Kidney epithelial cell (primary cell): ENCODE results near the gene KHDC1L. TPM values are rescaled to one million over a fixed set of nuclear protein-coding genes. Genes with fewer than 3 reads are reported as not detected.
"Not testable (repeated sequence)": the region's sequence is repeated elsewhere in the genome, so short reads cannot be mapped to it uniquely, and the experiment has no call there.

Source experiments
- DNase-seq: peaks from one replicate; pipeline ENCODE4 v3.0.0-alpha.2; 2010; ENCODE audit warnings: low read depth
- H3K27me3 ChIP-seq: 2 replicates; pipeline ENCODE4 v1.6.0; 2011; ENCODE audit warnings: low read length; ENCODE audit not compliant: control insufficient read depth, insufficient read depth
- H3K36me3 ChIP-seq: 2 replicates; pipeline ENCODE4 v1.5.1; 2011; ENCODE audit warnings: low read length; ENCODE audit not compliant: control insufficient read depth, insufficient read depth
- H3K4me3 ChIP-seq: 2 replicates; pipeline ENCODE4 v1.5.1; 2011; ENCODE audit warnings: low read depth, mild to moderate bottlenecking, control low read depth, low read length
- total RNA-seq: library from RNA; depleted of rRNA; stranded (reverse); fragments of >200 nt; gene quantifications from 2 replicates; pipeline ENCODE4 v1.2.3, GENCODE V29; 2015
- TF ChIP-seq, protein P1 (sequence below): IDR thresholded peaks from 2 replicates; pipeline ENCODE4 v1.5.1; 2011; ENCODE audit warnings: mild to moderate bottlenecking, moderate library complexity, low read length, control low read depth, inconsistent platforms; ENCODE audit not compliant: insufficient read depth, poor library complexity, severe bottlenecking

Gene KHDC1L, protein sequence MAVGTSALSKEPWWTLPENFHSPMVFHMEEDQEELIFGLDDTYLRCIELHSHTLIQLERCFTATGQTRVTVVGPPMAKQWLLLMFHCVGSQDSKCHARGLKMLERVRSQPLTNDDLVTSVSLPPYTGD
- total RNA-seq = not detected in 2 replicates

DNA sequence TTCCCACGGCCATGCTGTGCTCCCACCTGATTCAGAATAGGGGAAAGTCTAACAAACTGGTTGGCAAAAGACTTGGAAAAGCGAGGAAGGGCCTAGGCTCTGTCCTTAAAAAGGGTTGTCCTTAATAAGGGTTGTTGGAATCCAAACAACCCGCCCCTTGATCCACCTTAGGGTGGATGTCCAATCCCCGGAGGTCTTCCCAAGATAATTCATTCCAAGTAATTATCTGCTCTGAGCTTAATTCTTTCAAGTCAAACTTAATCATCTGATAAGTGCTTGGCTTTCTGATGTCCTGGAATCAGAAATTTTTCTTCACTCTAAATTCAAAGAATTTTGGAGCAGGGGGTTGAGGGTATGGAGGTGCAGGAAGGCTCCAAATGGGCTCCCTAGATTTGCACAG is at the start of gene KHDC1L:
TSS of gene KHDC1L (minus strand) at position 101 of the 400 bp plus-strand sequence. CDS start at position 13, 88 bp downstream.
- Histone ChIP-seq H3K36me3 (no peaks in the 10 kb centered on the region), H3K27me3 (no peaks in the 10 kb centered on the region), H3K4me3 (no peak within 1 kb of the TSS)
- no peak for DNase-seq
- TF ChIP-seq, protein P1, sequence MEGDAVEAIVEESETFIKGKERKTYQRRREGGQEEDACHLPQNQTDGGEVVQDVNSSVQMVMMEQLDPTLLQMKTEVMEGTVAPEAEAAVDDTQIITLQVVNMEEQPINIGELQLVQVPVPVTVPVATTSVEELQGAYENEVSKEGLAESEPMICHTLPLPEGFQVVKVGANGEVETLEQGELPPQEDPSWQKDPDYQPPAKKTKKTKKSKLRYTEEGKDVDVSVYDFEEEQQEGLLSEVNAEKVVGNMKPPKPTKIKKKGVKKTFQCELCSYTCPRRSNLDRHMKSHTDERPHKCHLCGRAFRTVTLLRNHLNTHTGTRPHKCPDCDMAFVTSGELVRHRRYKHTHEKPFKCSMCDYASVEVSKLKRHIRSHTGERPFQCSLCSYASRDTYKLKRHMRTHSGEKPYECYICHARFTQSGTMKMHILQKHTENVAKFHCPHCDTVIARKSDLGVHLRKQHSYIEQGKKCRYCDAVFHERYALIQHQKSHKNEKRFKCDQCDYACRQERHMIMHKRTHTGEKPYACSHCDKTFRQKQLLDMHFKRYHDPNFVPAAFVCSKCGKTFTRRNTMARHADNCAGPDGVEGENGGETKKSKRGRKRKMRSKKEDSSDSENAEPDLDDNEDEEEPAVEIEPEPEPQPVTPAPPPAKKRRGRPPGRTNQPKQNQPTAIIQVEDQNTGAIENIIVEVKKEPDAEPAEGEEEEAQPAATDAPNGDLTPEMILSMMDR = no peak

DNA sequence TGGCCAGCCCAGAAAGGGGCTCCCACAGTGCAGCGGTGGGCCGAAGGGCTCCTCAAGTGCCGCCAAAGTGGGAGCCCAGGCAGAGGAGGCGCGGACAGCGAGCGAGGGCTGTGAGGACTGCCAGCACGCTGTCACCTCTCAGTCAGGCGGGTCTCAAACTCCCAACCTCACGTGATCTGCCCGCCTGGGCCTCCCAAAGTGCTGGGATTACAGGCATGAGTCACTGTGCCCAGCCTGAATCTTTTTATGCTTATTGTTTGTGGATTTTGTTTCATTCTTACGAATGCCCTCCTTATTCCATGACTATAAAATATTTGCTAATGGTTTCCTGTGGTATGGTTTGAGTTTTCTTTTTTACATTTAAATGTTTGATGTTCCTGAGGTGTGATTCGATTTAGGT is 44.0 kb upstream of the KHDC1L start:
- not testable (repeated sequence) for DNase-seq, H3K36me3 ChIP-seq

DNA sequence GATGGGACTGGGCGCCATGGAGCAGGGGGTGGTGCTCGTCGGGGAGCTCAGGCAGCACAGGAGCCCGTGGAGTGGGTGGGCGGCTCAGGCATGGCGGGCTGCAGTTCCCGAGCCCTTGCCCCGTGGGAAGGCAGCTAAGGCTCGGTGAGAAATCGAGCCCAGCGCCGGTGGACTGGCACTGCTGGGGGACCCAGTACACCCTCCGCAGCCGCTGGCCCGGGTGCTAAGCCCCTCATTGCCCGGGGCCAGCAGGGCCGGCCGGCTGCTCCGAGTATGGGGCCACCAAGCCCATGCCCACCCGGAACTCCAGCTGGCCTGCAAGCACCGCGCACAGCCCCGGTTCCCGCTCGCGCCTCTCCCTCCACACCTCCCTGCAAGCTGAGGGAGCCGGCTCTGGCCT is 43.6 kb upstream of the KHDC1L start:
- DNase-seq, H3K36me3 ChIP-seq, H3K4me3 ChIP-seq, H3K27me3 ChIP-seq: not testable (repeated sequence)

More for the DNA sequence above, 44.0 kb upstream of the KHDC1L start:
- not testable (repeated sequence) for H3K4me3 ChIP-seq, H3K27me3 ChIP-seq

DNA sequence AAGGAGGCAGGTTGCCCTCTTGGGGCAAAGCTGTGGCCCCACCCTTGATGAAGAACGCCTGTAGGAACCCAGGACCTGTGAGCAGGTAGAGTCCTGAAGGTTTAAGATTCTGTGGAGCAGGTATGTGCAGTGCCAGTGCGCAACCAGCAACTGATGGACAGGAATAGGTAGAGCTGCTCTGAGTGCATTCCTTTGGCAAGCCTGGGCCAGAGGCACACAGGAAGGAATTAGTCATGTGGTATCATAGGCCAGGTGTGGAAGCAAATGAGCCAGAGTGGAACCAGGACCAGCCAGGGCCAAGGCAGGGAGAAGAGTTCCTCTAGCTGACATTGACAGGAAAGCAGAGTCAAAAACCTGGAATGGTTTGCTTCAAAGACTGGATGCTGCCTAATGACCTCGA is 39.1 kb upstream of the KHDC1L start:
- Histone ChIP-seq H3K27me3 (no peaks in the 10 kb centered on the region), H3K4me3 (no peak overlapping the region), H3K36me3 (no peaks in the 10 kb centered on the region)
- DNase-seq = no peak
- TF ChIP-seq, protein P1 = no peak

DNA sequence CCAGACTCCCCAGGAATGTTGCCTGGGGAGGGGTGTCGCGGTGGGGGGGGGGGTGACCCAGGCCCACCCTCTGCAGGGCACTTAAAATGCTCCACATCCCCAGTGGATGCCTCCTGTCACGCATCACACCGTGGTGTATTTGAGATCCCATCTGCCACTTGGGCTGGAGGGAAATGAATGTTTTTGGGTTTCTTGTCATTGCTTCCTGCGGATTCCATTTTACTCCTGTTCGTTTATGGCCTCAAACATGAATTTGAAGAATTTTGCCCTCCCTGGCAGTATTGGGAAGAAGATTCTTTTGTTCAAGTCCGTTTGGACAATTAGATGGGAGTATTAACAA is 38.2 kb upstream of the KHDC1L start:
- no peaks in the 10 kb centered on the region for H3K27me3 ChIP-seq
- H3K4me3 ChIP-seq = peak overlapping the region; percentile 70
- H3K36me3 ChIP-seq = no peaks in the 10 kb centered on the region
- TF ChIP-seq, protein P1 = no peak
- no peak for DNase-seq

DNA sequence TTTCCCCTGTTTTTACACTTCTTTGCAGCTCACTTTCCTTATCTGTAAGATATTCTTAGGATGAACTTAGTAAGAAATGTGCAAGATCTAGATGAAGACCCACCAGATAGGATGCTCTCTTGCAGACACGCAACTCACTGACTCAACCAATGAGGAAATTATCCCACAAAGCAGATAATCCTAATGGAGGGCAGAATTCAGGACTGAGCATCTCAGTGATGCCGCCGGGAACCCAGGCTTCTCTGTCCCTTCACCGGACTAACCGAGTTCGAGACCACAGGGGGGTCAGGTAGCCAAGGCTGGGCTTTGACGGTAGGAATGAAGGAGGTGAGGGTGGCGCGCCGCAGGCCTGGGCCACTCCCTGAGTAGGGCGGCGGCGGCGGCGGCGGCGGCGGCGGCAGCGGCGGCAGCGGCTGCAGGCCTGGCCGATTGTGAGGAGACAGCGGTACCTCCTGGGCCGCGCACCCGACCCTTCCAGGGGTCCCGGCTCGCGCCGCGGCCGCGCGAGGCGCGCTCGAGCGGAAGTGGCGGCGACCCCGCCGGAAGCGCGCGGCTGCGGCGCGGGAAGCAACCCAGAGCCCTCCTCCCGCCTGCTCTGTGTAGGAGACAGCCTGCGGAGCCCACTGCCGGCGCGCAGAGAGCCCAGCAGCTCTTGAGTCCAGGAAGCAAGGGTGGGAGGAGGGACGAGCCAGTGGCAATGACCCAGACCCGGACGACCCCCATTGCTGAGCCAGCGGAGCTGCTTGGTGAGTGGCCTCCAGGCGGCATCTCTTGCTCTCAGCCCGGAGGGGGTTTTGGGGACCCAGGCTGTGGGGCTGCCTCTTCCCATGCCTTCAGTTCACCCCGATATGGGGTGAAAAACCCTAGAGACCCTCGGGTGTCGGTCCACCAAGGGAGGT is 37.6 kb upstream of the KHDC1L start, which contains the start of gene KHDC1:
TSS of gene KHDC1 (minus strand) at position 526 of the 899 bp plus-strand sequence. CDS start 20,679 bp downstream, outside the sequence.
- Histone ChIP-seq H3K36me3 (no peaks in the 10 kb centered on the region), H3K27me3 (no peaks in the 10 kb centered on the region), H3K4me3 (peak within 1 kb of the TSS; percentile 70)
- TF ChIP-seq, protein P1 = no peak
- DNase-seq = no peak
